HepG2 (cell line): ENCODE results near the gene RIOK3. TPM values are rescaled to one million over a fixed set of nuclear protein-coding genes. Genes with fewer than 3 reads are reported as not detected.

Source experiments
- CEBPB ChIP-seq: IDR thresholded peaks from 2 replicates; pipeline ENCODE4 v1.6.1; 2011; ENCODE audit warnings: low read depth, low read length, improper control_type of control experiment, borderline replicate concordance
- FOXA3 ChIP-seq: IDR thresholded peaks from 2 replicates; pipeline ENCODE4 v1.6.1; 2016; ENCODE audit warnings: missing genetic modification reagents, missing compliant biosample characterization
- MAFK ChIP-seq, 2 experiments: IDR thresholded peaks in 1 of 2; conservative IDR thresholded peaks in 1 of 2; 2 replicates each; pipeline ENCODE4 v1.6.1; 2011; ENCODE audit warnings: improper control_type of control experiment in 2 of 2, low read length in 2 of 2
- MTF1 ChIP-seq: sonication (generic); formaldehyde crosslinking; IDR thresholded peaks from 2 replicates; pipeline ENCODE4 v1.5.0; 2020; ENCODE audit warnings: missing genetic modification reagents
- NR2F2 ChIP-seq: IDR thresholded peaks from 2 replicates; pipeline ENCODE4 v1.6.1; 2012; ENCODE audit warnings: low read depth, inconsistent platforms, borderline replicate concordance
- RBM39 ChIP-seq: fragments of 200-400 bp; formaldehyde crosslinking; IDR thresholded peaks from one replicate; pipeline ENCODE4 v1.6.1; 2018; ENCODE audit warnings: antibody characterized with exemption, mild to moderate bottlenecking, low read depth, low read length; ENCODE audit not compliant: poor library complexity, severe bottlenecking
- TEAD3 ChIP-seq: optimal IDR thresholded peaks from 2 replicates; pipeline ENCODE3; 2016; ENCODE audit warnings: borderline replicate concordance
- ZFP36L1 ChIP-seq: sonication (generic); formaldehyde crosslinking; IDR thresholded peaks from 2 replicates; pipeline ENCODE4 v1.8.0; 2022; ENCODE audit warnings: mild to moderate bottlenecking, missing genetic modification reagents, moderate library complexity
- ZNF3 ChIP-seq: IDR thresholded peaks from 2 replicates; pipeline ENCODE4 v1.7.0; 2017; ENCODE audit warnings: inconsistent platforms
- ZNF484 ChIP-seq: sonication (generic); formaldehyde crosslinking; IDR thresholded peaks from 2 replicates; pipeline ENCODE4 v1.5.1; 2020; ENCODE audit warnings: mild to moderate bottlenecking, low read depth, missing genetic modification reagents, borderline replicate concordance
- polyA plus RNA-seq, 8 experiments: library from polyadenylated mRNA; depleted of rRNA in 3 of 8; stranded (reverse) in 7 of 8; unstranded in 1 of 8; fragments of >200 nt; fragmentation: Illumina TruSeq in 4 of 8; extraction: Trizol in 4 of 8; gene quantifications; 2 replicates each; pipeline versions ENCODE4 v1.2.1 to v1.2.3, GENCODE V29; 2011 to 2016; ENCODE audit warnings: low read depth in 4 of 8, missing spikeins in 1 of 8, mixed read lengths in 1 of 8; ENCODE audit not compliant: insufficient read depth in 1 of 8
- total RNA-seq, 5 experiments: library from RNA; depleted of rRNA; stranded (reverse); fragments of >200 nt; fragmentation: Illumina TruSeq; extraction: Trizol; gene quantifications; 2 replicates each; pipeline ENCODE4 v1.2.3, GENCODE V29; 2016; ENCODE audit warnings: low read depth in 1 of 5
- TF ChIP-seq, protein P1 (sequence below): sonication (generic); formaldehyde crosslinking; IDR thresholded peaks from 2 replicates; pipeline ENCODE4 v1.5.1; 2020; ENCODE audit warnings: mild to moderate bottlenecking, missing genetic modification reagents, borderline replicate concordance
- TF ChIP-seq, protein P2 (sequence below): sonication (generic); formaldehyde crosslinking; IDR thresholded peaks from 2 replicates; pipeline ENCODE4 v1.4.0; 2020; ENCODE audit warnings: missing genetic modification reagents
- TF ChIP-seq, protein P3 (sequence below): IDR thresholded peaks from 2 replicates; pipeline ENCODE4 v1.6.1; 2016; ENCODE audit warnings: mild to moderate bottlenecking
- TF ChIP-seq, protein P4 (sequence below): sonication (generic); formaldehyde crosslinking; IDR thresholded peaks from 2 replicates; pipeline ENCODE4 v1.5.1; 2020; ENCODE audit warnings: missing genetic modification reagents, mild to moderate bottlenecking, borderline replicate concordance
- TF ChIP-seq, protein P5 (sequence below): fragments of 450-650 bp; IDR thresholded peaks from 2 replicates; pipeline ENCODE4 v1.6.1; 2017
- TF ChIP-seq, protein P6 (sequence below): sonication (generic); formaldehyde crosslinking; IDR thresholded peaks from 2 replicates; pipeline ENCODE4; 2020; ENCODE audit warnings: missing genetic modification reagents, mild to moderate bottlenecking, borderline replicate concordance

The RIOK3 gene
- total and polyA plus RNA-seq, 2 of the 13 experiments (the other 11 are each of a cell fraction or from before 2014, with no cell fraction given): 26.7 to 36.0 TPM

DNA sequence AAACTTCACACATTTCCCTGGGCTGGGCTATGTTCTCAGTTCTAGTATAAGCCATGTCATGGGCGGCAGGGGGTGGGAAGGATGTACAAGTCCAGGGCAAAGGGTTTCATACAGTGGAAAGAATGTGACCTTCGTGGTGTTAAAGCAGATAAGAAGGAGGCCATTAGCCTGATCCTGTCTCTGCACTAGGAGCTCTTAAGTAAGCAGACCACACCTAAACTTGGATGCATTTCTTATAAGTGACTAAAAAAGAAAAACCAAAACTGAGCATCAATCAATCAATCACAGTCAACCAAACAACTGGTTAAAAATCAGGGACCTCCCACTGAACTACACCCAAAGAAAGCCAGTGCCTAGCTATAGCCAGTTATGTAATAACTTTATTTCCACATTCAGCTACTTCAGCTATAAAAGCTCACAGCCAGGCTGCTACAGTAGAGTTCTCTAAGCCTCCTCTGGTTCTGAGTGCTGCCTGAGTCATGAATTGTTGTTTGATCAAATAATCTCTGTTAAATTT, 46.8 kb upstream of the RIOK3 start (continued):
- TF ChIP-seq, protein P1, sequence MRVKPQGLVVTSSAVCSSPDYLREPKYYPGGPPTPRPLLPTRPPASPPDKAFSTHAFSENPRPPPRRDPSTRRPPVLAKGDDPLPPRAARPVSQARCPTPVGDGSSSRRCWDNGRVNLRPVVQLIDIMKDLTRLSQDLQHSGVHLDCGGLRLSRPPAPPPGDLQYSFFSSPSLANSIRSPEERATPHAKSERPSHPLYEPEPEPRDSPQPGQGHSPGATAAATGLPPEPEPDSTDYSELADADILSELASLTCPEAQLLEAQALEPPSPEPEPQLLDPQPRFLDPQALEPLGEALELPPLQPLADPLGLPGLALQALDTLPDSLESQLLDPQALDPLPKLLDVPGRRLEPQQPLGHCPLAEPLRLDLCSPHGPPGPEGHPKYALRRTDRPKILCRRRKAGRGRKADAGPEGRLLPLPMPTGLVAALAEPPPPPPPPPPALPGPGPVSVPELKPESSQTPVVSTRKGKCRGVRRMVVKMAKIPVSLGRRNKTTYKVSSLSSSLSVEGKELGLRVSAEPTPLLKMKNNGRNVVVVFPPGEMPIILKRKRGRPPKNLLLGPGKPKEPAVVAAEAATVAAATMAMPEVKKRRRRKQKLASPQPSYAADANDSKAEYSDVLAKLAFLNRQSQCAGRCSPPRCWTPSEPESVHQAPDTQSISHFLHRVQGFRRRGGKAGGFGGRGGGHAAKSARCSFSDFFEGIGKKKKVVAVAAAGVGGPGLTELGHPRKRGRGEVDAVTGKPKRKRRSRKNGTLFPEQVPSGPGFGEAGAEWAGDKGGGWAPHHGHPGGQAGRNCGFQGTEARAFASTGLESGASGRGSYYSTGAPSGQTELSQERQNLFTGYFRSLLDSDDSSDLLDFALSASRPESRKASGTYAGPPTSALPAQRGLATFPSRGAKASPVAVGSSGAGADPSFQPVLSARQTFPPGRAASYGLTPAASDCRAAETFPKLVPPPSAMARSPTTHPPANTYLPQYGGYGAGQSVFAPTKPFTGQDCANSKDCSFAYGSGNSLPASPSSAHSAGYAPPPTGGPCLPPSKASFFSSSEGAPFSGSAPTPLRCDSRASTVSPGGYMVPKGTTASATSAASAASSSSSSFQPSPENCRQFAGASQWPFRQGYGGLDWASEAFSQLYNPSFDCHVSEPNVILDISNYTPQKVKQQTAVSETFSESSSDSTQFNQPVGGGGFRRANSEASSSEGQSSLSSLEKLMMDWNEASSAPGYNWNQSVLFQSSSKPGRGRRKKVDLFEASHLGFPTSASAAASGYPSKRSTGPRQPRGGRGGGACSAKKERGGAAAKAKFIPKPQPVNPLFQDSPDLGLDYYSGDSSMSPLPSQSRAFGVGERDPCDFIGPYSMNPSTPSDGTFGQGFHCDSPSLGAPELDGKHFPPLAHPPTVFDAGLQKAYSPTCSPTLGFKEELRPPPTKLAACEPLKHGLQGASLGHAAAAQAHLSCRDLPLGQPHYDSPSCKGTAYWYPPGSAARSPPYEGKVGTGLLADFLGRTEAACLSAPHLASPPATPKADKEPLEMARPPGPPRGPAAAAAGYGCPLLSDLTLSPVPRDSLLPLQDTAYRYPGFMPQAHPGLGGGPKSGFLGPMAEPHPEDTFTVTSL (CRISPR knock-in tag): peak; percentile 50; the same call in 1 of the 2 replicates
- TF ChIP-seq, protein P2, sequence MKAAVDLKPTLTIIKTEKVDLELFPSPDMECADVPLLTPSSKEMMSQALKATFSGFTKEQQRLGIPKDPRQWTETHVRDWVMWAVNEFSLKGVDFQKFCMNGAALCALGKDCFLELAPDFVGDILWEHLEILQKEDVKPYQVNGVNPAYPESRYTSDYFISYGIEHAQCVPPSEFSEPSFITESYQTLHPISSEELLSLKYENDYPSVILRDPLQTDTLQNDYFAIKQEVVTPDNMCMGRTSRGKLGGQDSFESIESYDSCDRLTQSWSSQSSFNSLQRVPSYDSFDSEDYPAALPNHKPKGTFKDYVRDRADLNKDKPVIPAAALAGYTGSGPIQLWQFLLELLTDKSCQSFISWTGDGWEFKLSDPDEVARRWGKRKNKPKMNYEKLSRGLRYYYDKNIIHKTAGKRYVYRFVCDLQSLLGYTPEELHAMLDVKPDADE (CRISPR knock-in tag): no peak
- TF ChIP-seq ZNF484 (no peak), FOXA3 (CRISPR knock-in tag) (no peak), TEAD3 (peak; percentile 74), ZFP36L1 (no peak), ZNF3 (no peak), CEBPB (no peak), MAFK (conservative IDR thresholded peaks at IDR 0.05 in 1 of 2, IDR thresholded peaks at IDR 0.05 in 1 of 2; ENCODE audit: low read length in 2 of 2) (no peak), NR2F2 (peak; percentile 69; the same call in 1 of the 2 replicates), RBM39 (no peak), MTF1 (CRISPR knock-in tag) (no peak)
- TF ChIP-seq, protein P3, sequence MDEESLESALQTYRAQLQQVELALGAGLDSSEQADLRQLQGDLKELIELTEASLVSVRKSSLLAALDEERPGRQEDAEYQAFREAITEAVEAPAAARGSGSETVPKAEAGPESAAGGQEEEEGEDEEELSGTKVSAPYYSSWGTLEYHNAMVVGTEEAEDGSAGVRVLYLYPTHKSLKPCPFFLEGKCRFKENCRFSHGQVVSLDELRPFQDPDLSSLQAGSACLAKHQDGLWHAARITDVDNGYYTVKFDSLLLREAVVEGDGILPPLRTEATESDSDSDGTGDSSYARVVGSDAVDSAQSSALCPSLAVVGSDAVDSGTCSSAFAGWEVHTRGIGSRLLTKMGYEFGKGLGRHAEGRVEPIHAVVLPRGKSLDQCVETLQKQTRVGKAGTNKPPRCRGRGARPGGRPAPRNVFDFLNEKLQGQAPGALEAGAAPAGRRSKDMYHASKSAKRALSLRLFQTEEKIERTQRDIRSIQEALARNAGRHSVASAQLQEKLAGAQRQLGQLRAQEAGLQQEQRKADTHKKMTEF (CRISPR knock-in tag): 0 out of 2 replicates have a peak, but pooled peaks have one; percentile 29
- TF ChIP-seq, protein P4, sequence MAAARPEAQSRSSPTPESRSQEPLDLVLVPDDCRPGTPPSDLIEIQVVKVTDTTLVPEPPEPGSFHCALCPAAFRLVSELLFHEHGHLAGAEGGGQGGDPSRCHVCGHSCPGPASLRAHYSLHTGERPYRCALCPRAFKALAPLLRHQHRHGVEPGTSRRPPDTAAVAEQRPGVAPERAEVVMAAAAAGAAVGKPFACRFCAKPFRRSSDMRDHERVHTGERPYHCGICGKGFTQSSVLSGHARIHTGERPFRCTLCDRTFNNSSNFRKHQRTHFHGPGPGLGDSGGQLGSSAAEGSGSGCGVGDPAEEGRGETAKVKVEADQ: no peak
- TF ChIP-seq, protein P5, sequence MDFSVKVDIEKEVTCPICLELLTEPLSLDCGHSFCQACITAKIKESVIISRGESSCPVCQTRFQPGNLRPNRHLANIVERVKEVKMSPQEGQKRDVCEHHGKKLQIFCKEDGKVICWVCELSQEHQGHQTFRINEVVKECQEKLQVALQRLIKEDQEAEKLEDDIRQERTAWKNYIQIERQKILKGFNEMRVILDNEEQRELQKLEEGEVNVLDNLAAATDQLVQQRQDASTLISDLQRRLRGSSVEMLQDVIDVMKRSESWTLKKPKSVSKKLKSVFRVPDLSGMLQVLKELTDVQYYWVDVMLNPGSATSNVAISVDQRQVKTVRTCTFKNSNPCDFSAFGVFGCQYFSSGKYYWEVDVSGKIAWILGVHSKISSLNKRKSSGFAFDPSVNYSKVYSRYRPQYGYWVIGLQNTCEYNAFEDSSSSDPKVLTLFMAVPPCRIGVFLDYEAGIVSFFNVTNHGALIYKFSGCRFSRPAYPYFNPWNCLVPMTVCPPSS: no peak
- TF ChIP-seq, protein P6, sequence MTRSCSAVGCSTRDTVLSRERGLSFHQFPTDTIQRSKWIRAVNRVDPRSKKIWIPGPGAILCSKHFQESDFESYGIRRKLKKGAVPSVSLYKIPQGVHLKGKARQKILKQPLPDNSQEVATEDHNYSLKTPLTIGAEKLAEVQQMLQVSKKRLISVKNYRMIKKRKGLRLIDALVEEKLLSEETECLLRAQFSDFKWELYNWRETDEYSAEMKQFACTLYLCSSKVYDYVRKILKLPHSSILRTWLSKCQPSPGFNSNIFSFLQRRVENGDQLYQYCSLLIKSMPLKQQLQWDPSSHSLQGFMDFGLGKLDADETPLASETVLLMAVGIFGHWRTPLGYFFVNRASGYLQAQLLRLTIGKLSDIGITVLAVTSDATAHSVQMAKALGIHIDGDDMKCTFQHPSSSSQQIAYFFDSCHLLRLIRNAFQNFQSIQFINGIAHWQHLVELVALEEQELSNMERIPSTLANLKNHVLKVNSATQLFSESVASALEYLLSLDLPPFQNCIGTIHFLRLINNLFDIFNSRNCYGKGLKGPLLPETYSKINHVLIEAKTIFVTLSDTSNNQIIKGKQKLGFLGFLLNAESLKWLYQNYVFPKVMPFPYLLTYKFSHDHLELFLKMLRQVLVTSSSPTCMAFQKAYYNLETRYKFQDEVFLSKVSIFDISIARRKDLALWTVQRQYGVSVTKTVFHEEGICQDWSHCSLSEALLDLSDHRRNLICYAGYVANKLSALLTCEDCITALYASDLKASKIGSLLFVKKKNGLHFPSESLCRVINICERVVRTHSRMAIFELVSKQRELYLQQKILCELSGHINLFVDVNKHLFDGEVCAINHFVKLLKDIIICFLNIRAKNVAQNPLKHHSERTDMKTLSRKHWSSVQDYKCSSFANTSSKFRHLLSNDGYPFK (CRISPR knock-in tag): no peak
